ENCODE data around the gene LHX4. TPM values are rescaled to one million over a fixed set of nuclear protein-coding genes. Genes with fewer than 3 reads are reported as not detected.

Gene LHX4
- total and polyA plus RNA-seq, 2 of the 13 experiments (the other 11 are each of a cell fraction or from before 2014, with no cell fraction given) = 0.03 to 0.07 TPM

- TF ChIP-seq IKZF5 (CRISPR knock-in tag; IDR thresholded peaks at IDR 0.05) = no peak
- no peak for TF ChIP-seq ZNF589 (CRISPR knock-in tag; conservative IDR thresholded peaks at IDR 0.05)
- no peak for TF ChIP-seq ZFP1 (CRISPR knock-in tag; IDR thresholded peaks at IDR 0.05)
- no peak for TF ChIP-seq BORCS8-MEF2B (CRISPR knock-in tag; IDR thresholded peaks at IDR 0.05)
- no peak for TF ChIP-seq SOX5 (CRISPR knock-in tag; IDR thresholded peaks at IDR 0.05; ENCODE audit: borderline replicate concordance)
- TF ChIP-seq ETV5 (CRISPR knock-in tag; IDR thresholded peaks at IDR 0.05; ENCODE audit: borderline replicate concordance) = no peak
- TF ChIP-seq GATAD2A (CRISPR knock-in tag; IDR thresholded peaks at IDR 0.05) = no peak
- no peak for TF ChIP-seq MAZ (IDR thresholded peaks at IDR 0.05; ENCODE audit: borderline replicate concordance, low read depth, low read length)
- no peak for TF ChIP-seq MAZ (CRISPR knock-in tag; IDR thresholded peaks at IDR 0.05; ENCODE audit: low read depth)
Measured at GRCh38 chr1:180277476-180278193, 47.6 kb downstream of the LHX4 start (continued).

GRCh38 chr1:180278194-180278515 is 48.1 kb downstream of the LHX4 start:
- H3K27me3 ChIP-seq (ENCODE audit: control insufficient read depth in 1 of 2, insufficient read depth in 2 of 2, low read length in 2 of 2) = no peaks in the 10 kb centered on the region
- FAIRE-seq = no peak
- no peak overlapping the region for H3K4me2 ChIP-seq (ENCODE audit: low read depth, low read length)
- no peaks in the 10 kb centered on the region for H3K4me1 ChIP-seq (ENCODE audit: insufficient read depth, low read length)
- no peak for DNase-seq (ENCODE audit: low spot score)
- 94% methylated on average over 2 of the region's 2 CpGs for WGBS (ENCODE audit: low lambda C conversion rate)
- no peak overlapping the region for H3K9ac ChIP-seq (ENCODE audit: insufficient read depth, low read depth, low read length)
- H3K79me2 ChIP-seq (ENCODE audit: insufficient read depth, low read length) = no peaks in the 10 kb centered on the region
- ChIA-PET CTCF (ENCODE audit: low intra/inter-chr PET ratio, low total read pairs) (no interaction called here), POLR2A (no interaction called here)
- no peak overlapping the region for H2AFZ ChIP-seq (ENCODE audit: low read length)
- intact Hi-C loops (cut with micrococcal nuclease; ENCODE audit: unreplicated experiment) (no loop called here), in situ Hi-C loops (cut with HindIII; ENCODE audit: extremely low pct_ligation_motif_present, low pct_unique_long_range_greater_than_20kb) (no loop called here)
- no peaks in the 10 kb centered on the region for H3K9me3 ChIP-seq (ENCODE audit: low read length)
- peaks cover 1 to 28% of the 10 kb centered on the region in 2 experiments; a peak in 3 of 5 replicates for H3K36me3 ChIP-seq (replicated peaks in 1 of 2; ENCODE audit: control insufficient read depth in 1 of 2, insufficient read depth in 2 of 2, low read length in 2 of 2)
- no peak for ATAC-seq
- H3K27ac ChIP-seq (ENCODE audit: extremely low read length, insufficient read depth, low read length) = no peak overlapping the region
- no TSS peak for BruUV-seq (replicated peaks)
- H3K4me3 ChIP-seq (replicated peaks in 1 of 3; ENCODE audit: insufficient read depth in 1 of 3, low read depth in 2 of 3, low read length in 3 of 3) = no peak overlapping the region
- no peaks in the 10 kb centered on the region for H4K20me1 ChIP-seq (ENCODE audit: insufficient read depth, low read length)
- TF ChIP-seq FOXO1 (CRISPR knock-in tag; IDR thresholded peaks at IDR 0.05) (no peak), DZIP1 (CRISPR knock-in tag; IDR thresholded peaks at IDR 0.05) (no peak), ARHGAP35 (CRISPR knock-in tag; IDR thresholded peaks at IDR 0.05; ENCODE audit: borderline replicate concordance) (no peak), YY1 (IDR thresholded peaks at IDR 0.05; ENCODE audit: insufficient read depth, insufficient replicate concordance, low read depth, low read length) (no peak), ARNT2 (CRISPR knock-in tag; IDR thresholded peaks at IDR 0.05; ENCODE audit: low read depth) (no peak), TAF1 (CRISPR knock-in tag; IDR thresholded peaks at IDR 0.05) (no peak), GRHL1 (CRISPR knock-in tag; conservative IDR thresholded peaks at IDR 0.05) (no peak), RAD51 (IDR thresholded peaks at IDR 0.05; ENCODE audit: borderline replicate concordance) (no peak), TAF15 (IDR thresholded peaks at IDR 0.05; ENCODE audit: low read depth, low read length, poor library complexity, severe bottlenecking) (no peak), RBFOX2 (IDR thresholded peaks at IDR 0.05; ENCODE audit: low read depth, low read length) (no peak)
